ENCODE results near the gene NFE2L2.

- no peak for TF ChIP-seq EZH2 (IDR thresholded peaks at IDR 0.05; ENCODE audit: low read length, missing control alignments)
- no peak for TF ChIP-seq CTCF (conservative IDR thresholded peaks at IDR 0.05 in 1 of 2, IDR thresholded peaks at IDR 0.05 in 1 of 2; ENCODE audit: low read depth in 1 of 2, low read length in 2 of 2)
These were observed 6.5 kb downstream of the NFE2L2 start for GRCh38 chr2:177258059-177258458.

All from fibroblast of lung (primary cell).